ENCODE data around the gene SMYD3.
A peak's percentile ranks its signal among the peaks of the same experiment; 100 is the strongest.
"Not testable (repeated sequence)": the region's sequence is repeated elsewhere in the genome, so short reads cannot be mapped to it uniquely, and the experiment has no call there.

The SMYD3 gene

GRCh38 chr1:246086191-246086590 lies 420.9 kb downstream of the SMYD3 start:
- no peak for DNase-seq

- no peak for DNase-seq
Measured at GRCh38 chr1:246083416-246083815, 423.7 kb downstream of the SMYD3 start.

- DNase-seq: no peak
Measured at GRCh38 chr1:246081856-246082668, 425.0 kb downstream of the SMYD3 start.

GRCh38 chr1:246081138-246081702 lies 425.9 kb downstream of the SMYD3 start:
- DNase-seq: no peak

- DNase-seq: no peak
Measured at GRCh38 chr1:246080031-246080430, 427.0 kb downstream of the SMYD3 start.

- DNase-seq: no peak
Measured at GRCh38 chr1:246078888-246079252, 428.2 kb downstream of the SMYD3 start.

GRCh38 chr1:246078126-246078887 lies 428.8 kb downstream of the SMYD3 start:
- DNase-seq: no peak

GRCh38 chr1:246077476-246077875 lies 429.6 kb downstream of the SMYD3 start:
- no peak for DNase-seq

- DNase-seq: peak; percentile 11
Measured at GRCh38 chr1:246074421-246074820, 432.7 kb downstream of the SMYD3 start.

- DNase-seq: no peak
Measured at GRCh38 chr1:246072456-246072955, 434.6 kb downstream of the SMYD3 start.

GRCh38 chr1:246071981-246072380 lies 435.1 kb downstream of the SMYD3 start:
- not testable (repeated sequence) for DNase-seq

- not testable (repeated sequence) for DNase-seq
Measured at GRCh38 chr1:246071561-246071960, 435.5 kb downstream of the SMYD3 start.

GRCh38 chr1:246069581-246069980 lies 437.5 kb downstream of the SMYD3 start:
- DNase-seq: no peak

GRCh38 chr1:246068619-246069509 lies 438.2 kb downstream of the SMYD3 start:
- no peak for DNase-seq

GRCh38 chr1:246068217-246068512 lies 438.9 kb downstream of the SMYD3 start:
- no peak for DNase-seq

- DNase-seq: no peak
Measured at GRCh38 chr1:246067432-246068216, 439.5 kb downstream of the SMYD3 start.

- no peak for DNase-seq
Measured at GRCh38 chr1:246066573-246066972, 440.5 kb downstream of the SMYD3 start.

- DNase-seq: no peak
Measured at GRCh38 chr1:246065592-246065991, 441.5 kb downstream of the SMYD3 start.

GRCh38 chr1:246064891-246065290 lies 442.2 kb downstream of the SMYD3 start:
- no peak for DNase-seq

- DNase-seq: no peak
Measured at GRCh38 chr1:246063013-246063616, 444.0 kb downstream of the SMYD3 start.

- no peak for DNase-seq
Measured at GRCh38 chr1:246058466-246058865, 448.6 kb downstream of the SMYD3 start.

GRCh38 chr1:246052603-246053002 lies 454.5 kb downstream of the SMYD3 start:
- DNase-seq: no peak

Data from midbrain (tissue), 1 donor.